VCaP (cell line): Measurements from ENCODE around the gene ZFP36L2.

Experiments used
- H3K27ac ChIP-seq: fragments of 450-650 bp; 2 replicates; pipeline ENCODE4 v1.5.1; 2017
- TF ChIP-seq, protein P1 (sequence below): fragments of 450-650 bp; conservative IDR thresholded peaks from 2 replicates; pipeline ENCODE4 v1.5.1; 2017; ENCODE audit warnings: mild to moderate bottlenecking, moderate library complexity

ZFP36L2 gene

DNA sequence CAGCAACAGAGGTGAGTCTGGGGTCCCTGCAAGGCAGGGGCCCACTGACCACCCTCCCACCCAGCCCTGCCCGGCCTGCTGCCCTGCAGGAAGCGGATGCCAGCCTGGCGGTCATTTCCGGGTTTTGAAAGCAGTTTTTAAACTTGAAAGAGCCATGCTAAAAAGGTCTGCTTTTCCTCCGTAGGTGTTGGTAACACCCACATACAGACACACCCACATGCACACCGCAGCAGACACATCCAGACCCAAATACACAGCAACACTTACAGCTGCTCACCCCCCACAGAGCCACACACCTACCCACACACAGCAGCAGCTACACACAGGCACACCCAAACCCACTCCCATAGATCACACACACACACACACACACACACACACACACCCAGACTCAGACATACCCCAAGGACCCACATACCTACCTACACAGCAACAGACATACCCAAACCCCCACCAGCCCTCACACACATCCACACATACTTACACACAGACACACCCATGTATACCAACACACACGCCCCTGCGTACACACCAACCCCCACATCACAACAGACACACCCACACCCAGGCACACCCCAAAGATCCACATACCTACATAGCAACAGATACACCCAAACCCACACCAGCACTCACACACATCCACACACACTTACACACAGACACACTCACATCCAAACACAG, 7.6 kb downstream of the ZFP36L2 start:
- TF ChIP-seq, protein P1, sequence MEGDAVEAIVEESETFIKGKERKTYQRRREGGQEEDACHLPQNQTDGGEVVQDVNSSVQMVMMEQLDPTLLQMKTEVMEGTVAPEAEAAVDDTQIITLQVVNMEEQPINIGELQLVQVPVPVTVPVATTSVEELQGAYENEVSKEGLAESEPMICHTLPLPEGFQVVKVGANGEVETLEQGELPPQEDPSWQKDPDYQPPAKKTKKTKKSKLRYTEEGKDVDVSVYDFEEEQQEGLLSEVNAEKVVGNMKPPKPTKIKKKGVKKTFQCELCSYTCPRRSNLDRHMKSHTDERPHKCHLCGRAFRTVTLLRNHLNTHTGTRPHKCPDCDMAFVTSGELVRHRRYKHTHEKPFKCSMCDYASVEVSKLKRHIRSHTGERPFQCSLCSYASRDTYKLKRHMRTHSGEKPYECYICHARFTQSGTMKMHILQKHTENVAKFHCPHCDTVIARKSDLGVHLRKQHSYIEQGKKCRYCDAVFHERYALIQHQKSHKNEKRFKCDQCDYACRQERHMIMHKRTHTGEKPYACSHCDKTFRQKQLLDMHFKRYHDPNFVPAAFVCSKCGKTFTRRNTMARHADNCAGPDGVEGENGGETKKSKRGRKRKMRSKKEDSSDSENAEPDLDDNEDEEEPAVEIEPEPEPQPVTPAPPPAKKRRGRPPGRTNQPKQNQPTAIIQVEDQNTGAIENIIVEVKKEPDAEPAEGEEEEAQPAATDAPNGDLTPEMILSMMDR, result no peak
- H3K27ac ChIP-seq, result peak overlapping the region; percentile 99

DNA sequence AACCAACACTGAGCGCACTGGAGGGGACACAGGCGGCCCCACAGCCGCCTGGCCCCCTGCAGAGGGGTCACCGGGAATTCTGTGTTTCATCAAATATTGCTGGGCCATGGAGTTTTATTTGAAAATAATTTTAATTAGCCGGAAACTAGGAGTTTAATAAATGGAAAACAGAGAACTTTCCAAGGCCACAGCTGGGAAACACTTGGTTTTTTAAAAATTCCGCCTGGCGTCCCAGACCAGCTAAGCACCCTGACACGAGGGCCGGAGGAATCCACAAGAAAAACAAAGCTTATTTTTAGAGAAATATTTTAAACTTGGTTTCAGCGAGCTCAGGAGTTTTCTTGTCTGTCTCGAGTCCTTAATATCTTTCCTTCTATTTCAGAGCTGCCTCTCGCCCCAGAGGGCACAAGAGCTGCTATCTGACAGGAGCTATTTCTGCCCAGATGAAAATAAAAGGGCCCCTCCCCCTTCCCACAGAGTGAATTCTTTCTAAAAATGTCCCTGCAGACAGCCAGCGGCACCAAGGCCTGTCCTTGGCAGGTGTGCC, 8.2 kb downstream of the ZFP36L2 start:
- TF ChIP-seq, protein P1, result no peak
- H3K27ac ChIP-seq, result 0 out of 2 replicates have a peak overlapping the region, but pooled peaks have one; percentile 99

DNA sequence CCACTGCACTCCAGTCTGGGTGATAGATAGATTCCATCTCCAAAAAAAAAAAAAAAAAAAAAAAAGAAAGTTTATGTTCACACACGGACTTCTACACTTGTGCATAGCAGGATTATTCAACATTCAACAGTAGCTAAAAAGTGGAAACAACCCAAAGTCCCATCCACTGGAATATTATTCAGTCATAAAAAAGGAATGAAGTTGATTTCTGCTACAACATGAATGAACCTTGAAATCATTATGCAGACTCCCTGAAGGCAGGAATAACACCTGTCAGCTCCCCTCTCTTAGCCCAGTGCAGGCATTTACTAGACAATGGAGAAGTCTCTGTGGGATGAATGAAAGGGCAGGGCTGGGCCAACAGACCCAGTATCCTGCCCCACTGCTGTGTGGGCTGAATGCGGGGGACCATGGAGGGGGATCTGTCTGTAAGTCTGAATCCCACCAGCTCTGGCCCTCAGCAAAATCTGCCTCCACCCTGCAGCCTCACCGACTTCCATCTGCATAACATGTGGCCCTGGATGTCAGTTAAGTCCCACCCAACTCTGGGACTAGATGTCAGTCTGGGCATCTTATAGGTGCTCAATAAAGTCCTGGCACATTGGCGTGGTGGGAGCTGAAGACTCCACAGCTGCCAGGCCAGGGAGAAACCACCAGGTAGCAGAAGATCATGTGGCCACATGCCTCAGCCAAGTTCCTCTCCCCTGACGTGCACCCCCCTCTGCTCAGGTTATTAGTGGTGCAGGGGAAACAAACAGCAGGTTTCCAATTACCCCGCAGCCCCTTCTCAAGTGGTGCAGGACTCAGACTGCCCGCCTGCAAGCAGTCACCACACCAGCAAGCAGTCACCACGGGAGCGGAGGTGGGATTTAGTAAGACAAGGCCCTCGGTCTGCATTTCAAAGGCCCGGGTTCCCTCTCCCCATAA, 8.9 kb downstream of the ZFP36L2 start:
- H3K27ac ChIP-seq, result 0 out of 2 replicates have a peak overlapping the region, but pooled peaks have one; percentile 99
- TF ChIP-seq, protein P1, result no peak

DNA sequence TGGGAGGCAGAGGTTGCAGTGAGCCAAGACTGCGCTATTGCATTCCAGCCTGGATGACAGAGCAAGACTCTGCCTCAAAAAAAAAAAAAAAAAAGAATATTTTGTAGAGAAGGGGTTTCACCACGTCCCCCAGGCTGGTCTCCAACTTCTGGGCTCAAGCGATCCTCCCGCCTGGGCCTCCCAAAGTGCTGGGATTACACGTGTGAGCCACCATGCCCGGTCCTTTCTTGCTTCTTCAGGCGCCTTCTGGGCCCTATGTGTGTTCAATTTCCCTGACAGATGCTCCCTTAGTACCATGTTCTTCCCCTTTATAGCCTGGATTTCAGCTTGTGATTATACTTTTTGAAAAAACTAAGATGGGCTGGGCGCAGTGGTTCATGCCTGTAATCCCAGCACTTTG, 9.8 kb downstream of the ZFP36L2 start:
- TF ChIP-seq, protein P1, result no peak

DNA sequence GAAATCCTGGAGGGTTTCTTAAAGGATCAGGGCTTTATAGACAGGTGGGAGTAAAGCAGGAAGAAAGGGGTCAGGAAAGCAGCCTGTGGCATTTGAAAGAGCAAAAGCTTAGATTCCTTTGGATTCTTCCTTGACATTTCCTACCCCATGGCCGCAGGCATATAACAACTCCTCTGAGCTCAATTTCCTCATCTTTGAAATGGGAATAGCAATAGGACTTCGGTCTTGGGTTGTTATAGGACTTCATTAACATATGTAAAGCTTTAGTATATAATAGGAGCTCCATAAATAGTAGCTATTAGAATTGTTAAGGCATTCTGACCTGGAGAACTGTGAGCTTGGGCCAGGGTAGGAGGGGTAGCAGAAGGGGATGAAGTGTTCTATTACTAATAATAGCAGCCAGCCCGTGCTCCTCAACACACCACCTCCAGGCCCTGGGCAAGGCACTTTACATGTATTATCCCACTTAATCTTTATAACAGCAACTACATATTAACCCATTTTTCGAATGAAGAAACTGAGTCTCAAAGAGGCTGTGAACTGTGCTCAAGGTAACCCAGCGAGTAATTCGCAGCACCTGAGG, 10.6 kb downstream of the ZFP36L2 start:
- H3K27ac ChIP-seq, result no peak overlapping the region
- TF ChIP-seq, protein P1, result no peak

More for the DNA sequence above, 9.8 kb downstream of the ZFP36L2 start:
- no peak overlapping the region for H3K27ac ChIP-seq

DNA sequence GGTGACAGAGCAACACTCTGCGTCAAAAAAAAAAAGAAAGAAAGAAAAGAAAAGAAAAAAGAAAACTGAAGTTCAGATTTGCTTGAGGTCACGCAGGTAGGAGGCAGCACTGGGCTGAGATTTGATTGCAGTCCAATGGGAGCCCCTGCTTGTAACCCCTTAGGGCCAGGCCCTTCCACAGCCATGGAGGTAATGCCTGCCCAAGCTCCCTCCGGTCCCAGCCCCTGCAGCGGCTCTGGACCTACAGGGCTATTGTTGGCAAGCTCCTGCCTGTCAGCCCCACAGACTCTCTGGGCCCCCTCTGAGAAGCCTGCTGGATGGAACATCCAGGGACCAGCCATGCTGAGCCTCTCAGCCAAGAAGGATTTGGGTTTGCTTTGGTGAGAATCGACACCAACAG, 12.2 kb downstream of the ZFP36L2 start:
- TF ChIP-seq, protein P1, result no peak
- no peak overlapping the region for H3K27ac ChIP-seq

DNA sequence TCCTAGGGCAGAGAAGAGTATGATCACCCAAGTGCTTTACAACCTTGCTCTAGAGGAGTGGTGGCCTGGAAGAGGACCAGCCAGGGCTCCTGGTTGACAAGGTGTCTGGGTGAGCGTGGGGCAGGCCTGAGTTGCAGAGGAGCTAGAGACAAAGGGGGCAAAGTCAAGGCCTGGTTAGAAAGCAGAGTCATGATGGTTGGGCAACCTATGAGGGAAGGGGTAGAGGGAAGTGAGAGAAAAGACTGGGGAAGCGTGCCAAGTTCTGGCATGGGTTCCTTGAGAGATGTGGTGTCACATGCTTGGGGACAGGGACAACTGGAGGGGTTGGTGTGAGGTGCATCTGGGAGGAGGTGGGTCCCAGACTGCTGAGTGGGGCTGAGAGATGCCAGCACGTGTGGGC, 13.5 kb downstream of the ZFP36L2 start:
- TF ChIP-seq, protein P1, result no peak
- H3K27ac ChIP-seq, result no peak overlapping the region
